ENCODE data around the gene GCK. TPM values are rescaled to one million over a fixed set of nuclear protein-coding genes. Genes with fewer than 3 reads are reported as not detected.

Gene GCK
- total RNA-seq, 1 donor from 2014 or later = 0.37 TPM

DNA sequence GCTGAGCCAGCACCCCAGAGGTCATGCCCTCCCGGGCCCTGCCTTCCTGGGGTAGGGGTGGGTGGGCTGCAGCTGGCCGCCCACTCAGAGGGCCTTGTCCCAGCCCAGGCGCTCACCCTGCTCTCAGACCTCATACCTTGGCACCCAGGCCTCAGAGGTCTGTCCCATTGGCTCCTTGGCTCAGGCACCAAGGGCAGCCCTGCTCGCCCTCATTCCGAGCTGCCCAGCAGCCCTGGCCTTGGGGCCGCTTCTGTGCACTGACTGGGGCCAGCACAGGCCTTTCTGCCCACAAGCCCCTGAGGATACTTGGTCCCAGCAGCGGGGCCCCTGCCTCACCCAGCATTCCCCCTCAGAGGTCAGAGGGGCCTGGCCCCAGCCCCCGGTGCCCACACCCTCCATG lies 45.8 kb upstream of the GCK start:
- H3K27ac Mint-ChIP-seq (ENCODE audit: unreplicated experiment) = no peak overlapping the region

DNA sequence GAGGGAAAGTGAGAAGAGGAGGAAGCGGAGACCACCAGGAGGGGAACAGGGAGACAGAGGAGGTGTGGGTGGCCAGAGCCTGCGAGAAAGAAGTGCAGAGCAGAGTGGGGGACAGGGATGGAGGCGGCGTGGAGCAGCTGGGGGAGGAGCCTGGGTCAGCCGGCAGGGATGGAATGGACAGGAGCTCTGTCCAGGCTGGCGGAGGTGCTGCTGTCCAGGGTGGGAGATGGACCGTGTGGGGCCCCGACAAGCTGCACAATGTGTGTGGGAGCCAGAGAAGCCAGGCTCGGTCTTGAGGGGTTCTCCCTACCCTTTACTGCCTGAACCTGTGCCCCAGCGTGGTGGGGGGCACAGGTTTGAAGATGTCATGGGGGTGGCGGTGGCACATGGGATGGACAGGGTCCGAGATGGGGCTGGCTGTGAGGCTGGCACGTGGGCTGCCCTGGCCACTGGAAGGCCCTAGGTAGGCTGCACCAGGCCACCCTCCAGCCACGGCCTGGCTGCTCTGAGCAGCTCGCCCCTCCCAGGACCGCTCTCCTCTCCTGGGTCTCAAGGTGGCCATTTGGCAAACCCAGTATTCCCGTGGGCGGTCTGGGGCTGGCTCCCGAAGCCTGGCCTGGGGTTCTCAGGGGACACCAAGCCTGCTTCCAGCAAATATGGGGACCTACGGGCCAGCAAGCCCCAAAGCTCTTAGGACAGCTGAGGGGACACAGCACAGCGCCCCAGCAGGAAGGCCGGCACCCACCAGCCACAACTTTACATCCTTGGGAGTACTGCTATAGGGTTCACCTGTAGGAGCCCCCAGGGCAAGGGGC lies 43.9 kb upstream of the GCK start:
- DNase-seq (ENCODE audit: low spot score) = no peak
- H3K27me3 Mint-ChIP-seq (ENCODE audit: low read depth) = no peaks in the 10 kb centered on the region
- no peaks in the 10 kb centered on the region for H3K4me1 Mint-ChIP-seq (ENCODE audit: low read depth)
- TF ChIP-seq, protein P1, sequence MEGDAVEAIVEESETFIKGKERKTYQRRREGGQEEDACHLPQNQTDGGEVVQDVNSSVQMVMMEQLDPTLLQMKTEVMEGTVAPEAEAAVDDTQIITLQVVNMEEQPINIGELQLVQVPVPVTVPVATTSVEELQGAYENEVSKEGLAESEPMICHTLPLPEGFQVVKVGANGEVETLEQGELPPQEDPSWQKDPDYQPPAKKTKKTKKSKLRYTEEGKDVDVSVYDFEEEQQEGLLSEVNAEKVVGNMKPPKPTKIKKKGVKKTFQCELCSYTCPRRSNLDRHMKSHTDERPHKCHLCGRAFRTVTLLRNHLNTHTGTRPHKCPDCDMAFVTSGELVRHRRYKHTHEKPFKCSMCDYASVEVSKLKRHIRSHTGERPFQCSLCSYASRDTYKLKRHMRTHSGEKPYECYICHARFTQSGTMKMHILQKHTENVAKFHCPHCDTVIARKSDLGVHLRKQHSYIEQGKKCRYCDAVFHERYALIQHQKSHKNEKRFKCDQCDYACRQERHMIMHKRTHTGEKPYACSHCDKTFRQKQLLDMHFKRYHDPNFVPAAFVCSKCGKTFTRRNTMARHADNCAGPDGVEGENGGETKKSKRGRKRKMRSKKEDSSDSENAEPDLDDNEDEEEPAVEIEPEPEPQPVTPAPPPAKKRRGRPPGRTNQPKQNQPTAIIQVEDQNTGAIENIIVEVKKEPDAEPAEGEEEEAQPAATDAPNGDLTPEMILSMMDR (IDR thresholded peaks at IDR 0.05) = no peak
- H3K36me3 Mint-ChIP-seq (ENCODE audit: low read depth) = no peaks in the 10 kb centered on the region
- no peak overlapping the region for H3K4me3 Mint-ChIP-seq (ENCODE audit: unreplicated experiment)
- H3K27ac Mint-ChIP-seq (ENCODE audit: unreplicated experiment) = no peak overlapping the region
- no peaks in the 10 kb centered on the region for H3K9me3 Mint-ChIP-seq (ENCODE audit: low read depth)

More for the DNA sequence above, 45.8 kb upstream of the GCK start:
- H3K27me3 Mint-ChIP-seq (ENCODE audit: low read depth) = no peaks in the 10 kb centered on the region
- no peaks in the 10 kb centered on the region for H3K4me1 Mint-ChIP-seq (ENCODE audit: low read depth)
- no peaks in the 10 kb centered on the region for H3K36me3 Mint-ChIP-seq (ENCODE audit: low read depth)
- DNase-seq (ENCODE audit: low spot score) = no peak
- H3K4me3 Mint-ChIP-seq (ENCODE audit: unreplicated experiment) = no peak overlapping the region
- TF ChIP-seq, protein P1 (IDR thresholded peaks at IDR 0.05) = no peak
- no peaks in the 10 kb centered on the region for H3K9me3 Mint-ChIP-seq (ENCODE audit: low read depth)

- TF ChIP-seq, protein P1 (IDR thresholded peaks at IDR 0.05) = no peak
These were observed 43.2 kb upstream of the GCK start for GRCh38 chr7:44232396-44232795.

DNA sequence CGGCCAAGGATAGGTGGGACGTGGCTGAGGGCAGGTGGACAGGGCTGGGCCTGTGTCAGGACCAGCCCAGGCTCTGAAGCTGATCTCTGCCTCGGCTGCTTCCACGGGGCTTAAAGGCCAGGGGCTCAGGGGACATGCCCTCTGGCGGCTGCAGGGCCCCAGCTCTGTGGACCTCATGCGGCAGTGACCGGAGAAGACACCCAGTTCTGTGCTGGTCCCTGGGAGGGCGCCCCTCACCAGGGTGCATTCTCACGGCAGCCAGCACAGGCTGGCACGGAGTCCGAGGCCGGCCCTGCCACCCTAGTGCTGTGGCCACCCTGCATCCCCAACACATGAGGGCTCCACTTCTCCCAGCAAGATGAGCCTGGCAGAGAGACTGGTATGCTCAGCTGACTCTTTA lies 41.8 kb upstream of the GCK start:
- Mint-ChIP-seq H3K4me1 (ENCODE audit: low read depth) (no peaks in the 10 kb centered on the region), H3K27ac (ENCODE audit: unreplicated experiment) (no peak overlapping the region), H3K36me3 (ENCODE audit: low read depth) (no peaks in the 10 kb centered on the region), H3K27me3 (ENCODE audit: low read depth) (peaks cover 2% of the 10 kb centered on the region), H3K9me3 (ENCODE audit: low read depth) (no peaks in the 10 kb centered on the region), H3K4me3 (ENCODE audit: unreplicated experiment) (no peak overlapping the region)
- TF ChIP-seq, protein P1 (IDR thresholded peaks at IDR 0.05) = no peak
- no peak for DNase-seq (ENCODE audit: low spot score)

More at GRCh38 chr7:44232396-44232795, 43.2 kb upstream of the GCK start:
- H3K4me1 Mint-ChIP-seq (ENCODE audit: low read depth) = no peaks in the 10 kb centered on the region
- H3K9me3 Mint-ChIP-seq (ENCODE audit: low read depth) = no peaks in the 10 kb centered on the region
- no peak for DNase-seq (ENCODE audit: low spot score)
- H3K36me3 Mint-ChIP-seq (ENCODE audit: low read depth) = no peaks in the 10 kb centered on the region
- no peak overlapping the region for H3K4me3 Mint-ChIP-seq (ENCODE audit: unreplicated experiment)
- no peak overlapping the region for H3K27ac Mint-ChIP-seq (ENCODE audit: unreplicated experiment)
- no peaks in the 10 kb centered on the region for H3K27me3 Mint-ChIP-seq (ENCODE audit: low read depth)

DNA sequence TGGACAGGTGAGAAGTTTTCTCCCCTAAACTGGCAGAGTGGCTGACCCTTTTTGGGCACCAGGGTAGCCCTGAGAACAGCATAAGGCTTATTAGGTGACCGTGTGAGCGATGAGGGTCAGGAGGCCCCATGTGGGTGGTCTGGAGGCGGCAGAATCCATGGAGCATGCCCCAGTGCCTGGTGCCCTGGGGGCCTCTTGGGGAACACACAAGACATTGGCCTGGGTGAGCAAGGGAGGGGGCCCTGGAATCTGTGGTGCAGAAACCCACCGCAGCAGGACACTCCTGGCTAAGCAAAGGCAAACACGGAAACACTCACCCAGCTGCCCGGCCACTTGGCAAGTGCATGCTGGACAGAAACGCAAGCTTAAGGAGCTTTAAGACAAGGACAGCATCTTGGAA lies 41.0 kb upstream of the GCK start:
- peaks cover 8% of the 10 kb centered on the region for H3K27me3 Mint-ChIP-seq (ENCODE audit: low read depth)
- H3K27ac Mint-ChIP-seq (ENCODE audit: unreplicated experiment) = no peak overlapping the region
- no peaks in the 10 kb centered on the region for H3K9me3 Mint-ChIP-seq (ENCODE audit: low read depth)
- TF ChIP-seq, protein P1 (IDR thresholded peaks at IDR 0.05) = no peak
- no peaks in the 10 kb centered on the region for H3K36me3 Mint-ChIP-seq (ENCODE audit: low read depth)
- H3K4me3 Mint-ChIP-seq (ENCODE audit: unreplicated experiment) = no peak overlapping the region
- no peaks in the 10 kb centered on the region for H3K4me1 Mint-ChIP-seq (ENCODE audit: low read depth)
- DNase-seq (ENCODE audit: low spot score) = no peak
